Tongue (tissue), 2 donors: Measurements from ENCODE around the gene SMIM33. TPM values are rescaled to one million over a fixed set of nuclear protein-coding genes. Genes with fewer than 3 reads are reported as not detected.
"Not testable (repeated sequence)": the region's sequence is repeated elsewhere in the genome, so short reads cannot be mapped to it uniquely, and the experiment has no call there.

ENCODE experiments used
- DNase-seq: peaks from one replicate; pipeline ENCODE4 v3.0.0-alpha.2; 2015
- total RNA-seq: library from RNA; depleted of rRNA; stranded (reverse); fragments of >200 nt; gene quantifications from one replicate; pipeline ENCODE4 v1.2.3, GENCODE V29; 2014

The SMIM33 gene
- not detected for total RNA-seq

- DNase-seq, result no peak
Measured at GRCh38 chr5:139470821-139471300, at the start of gene SMIM33. Gene SMIM33 (plus strand): TSS chr5:139471004. CDS start chr5:139471122, 118 bp downstream.

- peak; percentile 88 for DNase-seq
Measured at GRCh38 chr5:139422307-139422893, 48.4 kb upstream of the SMIM33 start.

GRCh38 chr5:139425497-139425896 lies 45.3 kb upstream of the SMIM33 start:
- DNase-seq, result no peak

GRCh38 chr5:139426203-139426885 lies 44.5 kb upstream of the SMIM33 start:
- no peak for DNase-seq

DNA sequence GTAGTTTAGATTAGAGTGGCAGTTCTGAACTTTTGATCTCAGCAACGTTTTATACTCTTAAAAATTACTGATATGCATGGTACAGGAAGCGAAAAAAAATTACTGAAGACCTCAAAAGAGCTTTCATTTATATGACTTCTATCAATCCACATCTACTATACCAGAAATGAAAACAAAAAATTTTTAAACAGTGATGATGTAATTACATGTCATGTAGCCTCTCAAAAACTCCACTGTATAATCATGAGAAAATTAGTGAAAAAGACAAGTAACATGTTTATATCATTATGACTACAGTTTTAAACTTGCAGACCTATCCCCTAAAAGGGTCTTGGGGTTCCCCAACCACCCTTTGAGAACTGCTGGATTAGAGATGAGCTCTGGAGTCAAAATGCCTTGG lies 40.8 kb upstream of the SMIM33 start:
- no peak for DNase-seq

GRCh38 chr5:139431706-139432105 lies 39.1 kb upstream of the SMIM33 start:
- no peak for DNase-seq

DNA sequence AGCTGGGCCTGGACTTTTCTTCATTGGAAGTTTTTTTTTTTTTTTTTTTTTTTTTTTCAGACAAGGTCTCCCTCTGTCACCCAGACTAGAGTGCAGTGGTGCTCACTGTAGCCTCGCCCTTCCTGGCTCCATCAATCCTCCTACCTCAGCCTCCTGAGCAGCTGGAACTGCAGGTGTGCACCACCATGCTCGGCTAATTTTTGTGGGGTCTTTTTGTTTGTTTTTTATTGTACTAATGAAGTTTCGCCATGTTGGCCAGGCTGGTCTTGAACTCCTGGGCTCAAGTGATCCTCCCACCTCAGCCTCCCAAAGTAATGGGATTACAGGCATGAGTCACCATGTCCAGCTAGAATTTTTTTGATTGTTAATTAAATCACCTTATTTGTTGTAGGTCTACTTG lies 35.1 kb upstream of the SMIM33 start:
- no peak for DNase-seq

- DNase-seq, result no peak
Measured at GRCh38 chr5:139438707-139439012, 32.1 kb upstream of the SMIM33 start.

- DNase-seq, result peak; percentile 97
Measured at GRCh38 chr5:139439013-139439903, 31.5 kb upstream of the SMIM33 start, which contains the start of gene DNAJC18. Gene DNAJC18 (minus strand): TSS chr5:139439525. CDS start chr5:139439445, 80 bp downstream.

GRCh38 chr5:139440416-139440815 lies 30.4 kb upstream of the SMIM33 start:
- DNase-seq, result not testable (repeated sequence)

DNA sequence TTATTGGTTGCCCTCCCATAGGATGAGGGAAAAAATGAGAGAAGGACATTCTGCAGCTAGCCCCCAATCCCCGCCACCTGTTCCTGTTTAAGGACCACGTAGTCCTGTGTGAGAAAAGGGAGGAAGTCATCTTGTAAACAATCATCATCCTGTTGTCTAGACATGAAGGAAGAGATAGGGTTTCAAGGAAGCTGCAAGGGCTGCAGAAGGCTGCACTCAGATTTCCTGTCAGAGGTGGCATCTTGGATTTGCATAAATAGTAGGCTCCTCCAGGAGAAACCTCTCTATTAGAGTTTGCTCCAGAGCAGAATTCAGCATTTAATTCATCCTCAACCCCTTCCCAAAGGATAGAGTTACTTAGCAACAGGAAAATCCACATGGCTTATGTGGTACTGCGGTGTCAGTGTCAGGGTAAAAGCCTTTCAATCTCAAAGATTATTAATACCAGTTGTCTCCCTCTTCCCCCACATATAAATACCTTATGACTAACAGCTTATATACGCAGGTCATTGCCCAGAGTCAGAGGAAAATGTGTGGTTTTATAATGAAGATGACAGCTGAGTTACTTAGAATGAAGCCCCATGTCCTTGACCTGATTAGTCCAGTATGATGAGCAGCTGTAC lies 26.9 kb upstream of the SMIM33 start:
- DNase-seq, result peak; percentile 35

DNA sequence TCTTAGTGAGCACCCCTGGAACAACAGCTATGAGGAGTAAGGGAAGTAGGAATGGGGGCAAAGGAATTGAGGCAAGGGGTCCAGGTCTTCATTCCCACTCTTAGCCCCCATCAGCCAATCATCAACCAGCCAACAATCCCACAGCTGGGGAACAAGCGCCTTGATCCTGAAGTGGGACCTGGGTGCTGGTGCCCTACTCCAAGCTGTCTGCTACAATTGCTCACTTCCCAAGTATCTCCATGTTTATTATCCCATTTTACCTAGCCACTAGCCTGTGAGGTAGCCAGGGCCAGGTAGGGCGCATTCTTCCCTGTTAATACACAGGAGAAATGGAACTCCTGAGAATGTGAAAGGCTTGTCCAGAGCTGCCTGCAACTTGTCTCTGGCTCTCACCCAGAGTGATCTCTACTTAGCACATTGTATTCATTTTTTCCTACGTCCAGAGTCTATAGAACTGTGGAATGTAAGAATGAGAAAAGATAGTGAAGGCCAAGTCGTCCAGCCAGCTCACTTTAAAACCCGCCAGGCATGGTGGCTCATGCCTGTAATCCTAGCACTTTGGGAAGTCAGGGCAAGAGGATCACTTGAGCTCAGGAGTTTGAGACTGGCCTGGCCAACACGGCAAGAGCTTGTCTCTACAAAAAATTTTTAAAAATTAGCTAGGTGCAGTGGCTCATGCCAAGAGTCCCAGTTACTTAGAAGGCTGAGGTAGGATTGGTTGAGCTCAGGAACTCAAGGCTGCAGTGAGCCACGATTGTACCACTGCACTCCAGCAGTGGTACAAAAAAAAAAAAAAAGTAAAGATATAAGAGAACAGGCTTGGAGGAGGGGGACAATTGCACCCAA lies 25.3 kb upstream of the SMIM33 start:
- peak; percentile 31 for DNase-seq

- no peak for DNase-seq
Measured at GRCh38 chr5:139446956-139447779, 23.6 kb upstream of the SMIM33 start.

GRCh38 chr5:139451176-139451575 lies 19.6 kb upstream of the SMIM33 start:
- DNase-seq, result no peak

GRCh38 chr5:139451878-139452660 lies 18.7 kb upstream of the SMIM33 start:
- DNase-seq, result no peak

GRCh38 chr5:139453683-139454567 lies 16.9 kb upstream of the SMIM33 start:
- DNase-seq, result no peak

DNA sequence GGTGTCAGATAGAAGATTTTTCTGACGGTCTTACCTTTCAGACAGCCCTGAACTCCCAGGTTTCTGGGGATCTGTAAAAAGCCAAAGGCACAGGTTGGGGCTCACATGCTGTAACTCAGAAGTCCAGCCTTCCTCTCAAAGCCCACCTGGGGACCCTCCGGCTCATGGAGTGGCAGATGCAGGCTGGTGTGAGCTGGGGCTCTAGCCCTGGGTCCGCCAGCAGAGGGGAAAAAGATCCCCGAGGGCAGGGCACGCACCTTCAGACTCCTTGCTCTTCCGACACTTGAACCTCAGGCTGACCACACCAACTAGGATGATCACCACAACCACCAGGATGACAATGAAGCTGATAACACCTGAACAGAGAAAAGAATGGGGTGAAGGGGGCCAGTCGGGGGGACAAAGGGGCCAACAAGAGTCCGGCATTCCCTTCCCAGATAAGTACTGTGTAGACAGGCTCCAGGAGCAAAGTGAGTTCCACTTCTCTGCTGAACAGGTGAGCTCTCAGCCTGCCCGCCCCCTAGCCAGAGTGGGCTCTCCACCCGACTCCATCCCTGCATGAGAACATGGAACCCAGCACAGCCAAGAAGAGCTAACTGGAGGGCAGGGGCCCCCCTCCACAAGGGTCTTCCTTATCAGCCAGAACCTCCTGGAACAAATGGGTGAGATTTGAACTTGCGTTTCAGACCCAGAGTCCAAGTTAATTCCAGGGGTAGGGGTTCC lies 16.1 kb upstream of the SMIM33 start:
- DNase-seq, result no peak

GRCh38 chr5:139456776-139457175 lies 14.0 kb upstream of the SMIM33 start:
- no peak for DNase-seq
